HG03139 (cell line): ENCODE data around the gene STEAP1B.
"Not testable (repeated sequence)": the region's sequence is repeated elsewhere in the genome, so short reads cannot be mapped to it uniquely, and the experiment has no call there.

ENCODE experiments used
- ATAC-seq: cut with Tn5 transposase; IDR thresholded peaks from one replicate; pipeline ENCODE4 v1.9.1; 2021; ENCODE audit not compliant: unreplicated experiment

The STEAP1B gene

GRCh38 chr7:22499888-22500689 lies at the start of gene STEAP1B:
STEAP1B (minus strand) TSS chr7:22500188; CDS start chr7:22494855, 5,333 bp downstream.
- peak; percentile 96 for ATAC-seq

GRCh38 chr7:22549051-22549450 lies 49.1 kb upstream of the STEAP1B start:
- ATAC-seq, result no peak

GRCh38 chr7:22548313-22548712 lies 48.3 kb upstream of the STEAP1B start:
- ATAC-seq, result no peak

GRCh38 chr7:22546769-22547168 lies 46.8 kb upstream of the STEAP1B start:
- ATAC-seq, result no peak

GRCh38 chr7:22545529-22545928 lies 45.5 kb upstream of the STEAP1B start:
- no peak for ATAC-seq

- no peak for ATAC-seq
Observed at GRCh38 chr7:22544245-22544644, 44.3 kb upstream of the STEAP1B start.

GRCh38 chr7:22543169-22543568 lies 43.2 kb upstream of the STEAP1B start:
- ATAC-seq, result no peak

GRCh38 chr7:22542669-22543068 lies 42.7 kb upstream of the STEAP1B start:
- no peak for ATAC-seq

- no peak for ATAC-seq
Observed at GRCh38 chr7:22542254-22542653, 42.3 kb upstream of the STEAP1B start.

GRCh38 chr7:22541789-22542188 lies 41.8 kb upstream of the STEAP1B start:
- ATAC-seq, result no peak

GRCh38 chr7:22528537-22528936 lies 28.5 kb upstream of the STEAP1B start:
- ATAC-seq, result not testable (repeated sequence)

- not testable (repeated sequence) for ATAC-seq
Observed at GRCh38 chr7:22524353-22524947, 24.5 kb upstream of the STEAP1B start.

GRCh38 chr7:22523478-22524352 lies 23.7 kb upstream of the STEAP1B start:
- ATAC-seq, result not testable (repeated sequence)

- not testable (repeated sequence) for ATAC-seq
Observed at GRCh38 chr7:22519560-22519959, 19.6 kb upstream of the STEAP1B start.

- not testable (repeated sequence) for ATAC-seq
Observed at GRCh38 chr7:22516950-22517349, 17.0 kb upstream of the STEAP1B start.

- not testable (repeated sequence) for ATAC-seq
Observed at GRCh38 chr7:22514963-22515362, 15.0 kb upstream of the STEAP1B start.

- ATAC-seq, result not testable (repeated sequence)
Observed at GRCh38 chr7:22507320-22507719, 7.3 kb upstream of the STEAP1B start.

- ATAC-seq, result not testable (repeated sequence)
Observed at GRCh38 chr7:22506316-22507020, 6.5 kb upstream of the STEAP1B start.

- not testable (repeated sequence) for ATAC-seq
Observed at GRCh38 chr7:22504519-22504918, 4.5 kb upstream of the STEAP1B start.

GRCh38 chr7:22502104-22502503 lies 2.1 kb upstream of the STEAP1B start:
- ATAC-seq, result not testable (repeated sequence)

GRCh38 chr7:22501336-22501735 lies 1.3 kb upstream of the STEAP1B start:
- not testable (repeated sequence) for ATAC-seq
